Kidney (tissue), 14 donors: ENCODE measurements around the gene ZNF652. TPM values are rescaled to one million over a fixed set of nuclear protein-coding genes. Genes with fewer than 3 reads are reported as not detected.
"Not testable (repeated sequence)": the region's sequence is repeated elsewhere in the genome, so short reads cannot be mapped to it uniquely, and the experiment has no call there.

Experiments
- DNase-seq, 5 donors: peaks; one replicate each; pipeline ENCODE4 v3.0.0-alpha.2; 2013 to 2020
- FAIRE-seq: peaks from 2 replicates; lab custom pipeline; 2012; peaks lifted over from hg19 to GRCh38; lab: Jason Lieb, UNC
- H3K27ac ChIP-seq, 2 donors: one replicate each; pipeline ENCODE4 v1.7.0; 2013; ENCODE audit warnings: low read depth in 2 of 2, low read length in 2 of 2, inconsistent platforms in 1 of 2
- H3K27me3 ChIP-seq: one replicate; pipeline ENCODE4 v1.7.1; 2013; ENCODE audit warnings: low read length, inconsistent platforms; ENCODE audit not compliant: control insufficient read depth, insufficient read depth
- H3K36me3 ChIP-seq, 3 donors: one replicate each; pipeline versions ENCODE4 v1.7.0 to v1.7.1; 2013; ENCODE audit warnings: low read length in 3 of 3, control low read depth in 1 of 3, inconsistent platforms in 1 of 3; ENCODE audit not compliant: insufficient read depth in 3 of 3, control insufficient read depth in 2 of 3
- H3K4me1 ChIP-seq, 3 donors: one replicate each; pipeline versions ENCODE4 v1.7.0 to v1.7.1; 2013; ENCODE audit warnings: low read length in 3 of 3, inconsistent platforms in 1 of 3, low read depth in 1 of 3; ENCODE audit not compliant: control insufficient read depth in 2 of 3, insufficient read depth in 2 of 3
- H3K4me3 ChIP-seq, 3 donors: one replicate each; pipeline versions ENCODE4 v1.7.0 to v1.8.1; 2013; ENCODE audit warnings: low read length in 3 of 3, control low read depth in 1 of 3, inconsistent platforms in 1 of 3
- H3K9ac ChIP-seq, 3 donors: one replicate each; pipeline versions ENCODE4 v1.7.0 to v1.7.1; 2013; ENCODE audit warnings: low read length in 3 of 3, control low read depth in 1 of 3, inconsistent platforms in 1 of 3
- H3K9me3 ChIP-seq, 3 donors: one replicate each; pipeline versions ENCODE4 v1.7.0 to v1.7.1; 2013; ENCODE audit warnings: low read length in 3 of 3, control low read depth in 1 of 3, inconsistent platforms in 1 of 3; ENCODE audit not compliant: control insufficient read depth in 2 of 3, insufficient read depth in 1 of 3
- intact Hi-C: fragments of 100-400 bp; cut with DNase I; formaldehyde crosslinking; loops from one replicate; pipeline ENCODE4 v1.11.1; 2022
- polyA plus RNA-seq: library from polyadenylated mRNA; stranded (reverse); fragments of 350-450 nt; fragmentation: Illumina TruSeq; extraction: RNeasy Lipid Tissue Mini Kit (QIAGEN cat#74804); gene quantifications from one replicate; pipeline ENCODE4 v1.2.3, GENCODE V29; 2014; ENCODE audit warnings: low read depth, low replicate concordance; ENCODE audit not compliant: insufficient read depth
- total RNA-seq: library from RNA; stranded (reverse); fragmentation: NEBNext Ultra II Directional; extraction: Animal tissue kit (Norgen Biotek cat#: 25700); gene quantifications from one replicate; pipeline ENCODE4 v1.2.1, GENCODE V29; 2021
- TF ChIP-seq, protein P1 (sequence below): IDR thresholded peaks from 3 replicates; pipeline ENCODE4 v1.5.1; 2012; ENCODE audit warnings: mild to moderate bottlenecking, moderate library complexity, borderline replicate concordance; ENCODE audit not compliant: insufficient read depth; ENCODE audit errors: extremely low read depth
- donor health status: control.
- donor health status: control.
- donor health status: control.
- donor health status: control.
- donor health status: control.
- donor health status: DM: yes; HTN: yes; CAD: no.
- donor health status: Normal renal cell carcinoma (clear cell type).

The ZNF652 gene
- total and polyA plus RNA-seq, 2 donors from 2014 or later: 30.1 to 49.0 TPM

DNA sequence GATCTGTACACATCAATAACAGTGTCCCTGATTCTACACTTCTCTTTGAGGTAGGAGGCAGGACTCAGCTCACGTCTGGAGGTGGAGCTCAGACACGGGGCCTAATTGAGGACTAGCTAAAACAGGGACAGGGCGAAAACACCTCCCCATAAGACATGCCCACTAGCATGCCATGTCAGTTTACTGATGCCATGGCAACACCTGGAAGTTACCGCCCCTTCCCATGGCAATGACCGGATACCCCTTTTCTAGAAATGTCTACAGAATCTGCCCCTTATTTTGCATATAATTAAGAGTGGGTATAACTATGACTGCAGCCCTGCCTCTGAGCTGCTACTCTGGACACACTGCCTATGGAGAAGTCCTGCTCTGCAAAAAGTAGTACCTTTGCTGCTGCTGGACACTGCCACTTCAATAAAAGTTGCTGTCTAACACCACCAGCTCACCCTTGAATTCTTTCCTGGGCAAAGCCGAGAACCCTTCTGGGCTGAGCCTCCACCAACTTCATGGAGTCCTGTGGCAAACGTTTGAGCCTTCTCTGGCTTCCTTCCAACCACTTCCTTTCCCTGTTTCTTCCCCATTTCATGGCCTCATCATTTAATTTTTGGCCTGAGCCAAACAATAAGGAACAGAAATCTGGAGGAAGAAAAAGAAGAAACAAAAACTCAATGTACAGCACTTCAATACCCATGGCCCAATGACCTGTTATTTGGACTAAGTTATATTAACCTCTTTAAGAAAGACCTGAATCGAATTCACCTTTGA lies 31.6 kb upstream of the ZNF652 start:
- H3K27ac ChIP-seq: no peak overlapping the region
- TF ChIP-seq, protein P1, sequence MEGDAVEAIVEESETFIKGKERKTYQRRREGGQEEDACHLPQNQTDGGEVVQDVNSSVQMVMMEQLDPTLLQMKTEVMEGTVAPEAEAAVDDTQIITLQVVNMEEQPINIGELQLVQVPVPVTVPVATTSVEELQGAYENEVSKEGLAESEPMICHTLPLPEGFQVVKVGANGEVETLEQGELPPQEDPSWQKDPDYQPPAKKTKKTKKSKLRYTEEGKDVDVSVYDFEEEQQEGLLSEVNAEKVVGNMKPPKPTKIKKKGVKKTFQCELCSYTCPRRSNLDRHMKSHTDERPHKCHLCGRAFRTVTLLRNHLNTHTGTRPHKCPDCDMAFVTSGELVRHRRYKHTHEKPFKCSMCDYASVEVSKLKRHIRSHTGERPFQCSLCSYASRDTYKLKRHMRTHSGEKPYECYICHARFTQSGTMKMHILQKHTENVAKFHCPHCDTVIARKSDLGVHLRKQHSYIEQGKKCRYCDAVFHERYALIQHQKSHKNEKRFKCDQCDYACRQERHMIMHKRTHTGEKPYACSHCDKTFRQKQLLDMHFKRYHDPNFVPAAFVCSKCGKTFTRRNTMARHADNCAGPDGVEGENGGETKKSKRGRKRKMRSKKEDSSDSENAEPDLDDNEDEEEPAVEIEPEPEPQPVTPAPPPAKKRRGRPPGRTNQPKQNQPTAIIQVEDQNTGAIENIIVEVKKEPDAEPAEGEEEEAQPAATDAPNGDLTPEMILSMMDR: no peak
- no peaks in the 10 kb centered on the region for H3K27me3 ChIP-seq
- H3K36me3 ChIP-seq: no peaks in the 10 kb centered on the region
- intact Hi-C loops: no loop called here
- H3K4me3 ChIP-seq: no peak overlapping the region
- DNase-seq: no peak
- no peaks in the 10 kb centered on the region for H3K9me3 ChIP-seq
- no peak overlapping the region for H3K9ac ChIP-seq
- peaks cover 0 to 5% (median 0%) of the 10 kb centered on the region in 3 donors for H3K4me1 ChIP-seq
- FAIRE-seq: no peak

DNA sequence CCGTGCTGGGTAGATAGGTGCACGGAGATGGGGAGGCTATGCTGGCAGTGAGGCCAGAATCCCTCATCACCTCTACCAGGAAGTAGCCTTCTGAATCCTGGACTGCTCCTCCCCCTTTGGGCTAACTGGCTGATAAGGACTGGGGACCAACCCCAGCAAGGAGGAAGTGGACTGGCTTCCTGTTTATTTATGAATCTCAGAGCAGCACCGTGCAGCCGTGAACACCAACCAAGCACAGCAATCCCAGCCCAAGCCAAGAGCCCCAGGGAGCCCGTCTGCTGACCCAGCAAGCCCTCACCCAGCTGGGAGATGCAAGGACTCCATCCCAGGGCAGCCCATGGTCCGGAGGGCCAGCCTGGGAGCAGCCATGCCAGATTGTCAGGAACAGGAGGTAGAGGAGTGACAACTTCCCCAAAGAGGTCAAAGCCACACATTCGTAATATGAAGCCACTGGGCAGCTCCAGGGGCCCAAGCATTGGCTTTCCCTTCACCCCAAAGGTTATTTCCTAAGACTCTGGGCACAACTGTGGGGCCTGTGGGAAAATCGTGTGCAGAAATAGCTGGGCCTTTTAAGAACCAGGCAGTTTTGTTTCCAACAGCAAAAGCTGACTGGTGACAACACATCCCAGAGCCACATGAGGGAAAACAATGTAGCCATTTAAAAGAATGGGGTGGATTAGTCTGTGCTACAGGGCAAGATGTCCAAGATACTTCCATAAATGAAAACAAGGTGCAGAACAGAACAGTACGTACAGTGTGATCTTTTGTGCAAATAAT lies 28.7 kb upstream of the ZNF652 start:
- Histone ChIP-seq H3K36me3 (no peaks in the 10 kb centered on the region), H3K9me3 (no peaks in the 10 kb centered on the region), H3K27ac (no peak overlapping the region), H3K27me3 (no peaks in the 10 kb centered on the region), H3K9ac (no peak overlapping the region), H3K4me1 (peaks cover 0 to 5% (median 0%) of the 10 kb centered on the region in 3 donors), H3K4me3 (no peak overlapping the region)
- intact Hi-C loops: no loop called here
- DNase-seq: peak in 1 of 5 donors; percentile 14
- no peak for FAIRE-seq
- TF ChIP-seq, protein P1: no peak

DNA sequence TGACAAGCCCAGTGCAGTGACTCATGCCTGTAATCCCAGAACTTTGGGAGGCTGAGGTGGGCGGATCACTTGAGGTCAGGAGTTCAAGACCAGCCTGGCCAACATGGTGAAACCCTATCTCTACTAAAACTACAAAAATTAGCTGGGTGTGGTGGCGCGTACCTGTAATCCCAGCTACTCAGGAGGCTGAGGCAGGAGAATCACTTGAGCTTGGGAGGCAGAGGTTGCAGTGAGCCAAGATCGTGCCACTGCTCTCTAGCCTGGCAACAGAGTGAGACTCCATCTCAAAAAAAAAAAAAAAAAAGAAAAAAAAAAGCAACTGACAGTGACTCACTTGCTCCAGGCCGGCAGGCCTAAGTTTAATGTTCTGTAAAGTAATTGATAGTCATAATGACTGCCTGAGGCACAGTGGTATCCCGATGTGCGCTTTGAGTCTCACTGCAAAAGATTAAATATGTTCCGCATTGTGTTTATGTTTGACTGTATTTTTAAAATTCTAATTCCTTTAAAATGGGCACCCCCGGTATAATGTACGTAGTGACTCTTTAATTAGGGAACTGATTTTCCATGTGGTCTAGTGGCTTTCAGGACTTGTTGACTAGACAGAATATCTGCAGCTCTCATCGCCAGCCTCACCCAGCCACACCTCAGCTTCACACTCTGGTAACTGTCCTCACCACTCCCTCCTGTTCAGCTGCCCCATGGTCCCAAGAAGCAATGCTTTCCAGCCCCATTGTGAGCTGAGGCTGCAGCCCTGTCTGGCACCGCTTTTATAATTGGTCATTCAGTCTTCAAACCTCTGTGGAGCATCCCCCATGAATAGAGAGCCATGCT lies 27.7 kb upstream of the ZNF652 start:
- FAIRE-seq, H3K9ac ChIP-seq, H3K4me1 ChIP-seq, H3K27ac ChIP-seq, H3K9me3 ChIP-seq, H3K4me3 ChIP-seq, H3K36me3 ChIP-seq, intact Hi-C loops, H3K27me3 ChIP-seq: not testable (repeated sequence)
- DNase-seq: peak in 2 of 5 donors; percentile 19 to 31
